OCI-M1 (cell line): ENCODE measurements around the gene PNO1.

Source experiments
- DNase-seq: peaks from one replicate; lab custom pipeline; 2025; lab: John Stamatoyannopoulos, UW

The PNO1 gene

GRCh38 chr2:68193787-68194372, 36.2 kb downstream of the PNO1 start:
- DNase-seq: no peak

- DNase-seq: peak; percentile 49
These were observed 37.4 kb downstream of the PNO1 start for GRCh38 chr2:68195096-68195495.

DNA sequence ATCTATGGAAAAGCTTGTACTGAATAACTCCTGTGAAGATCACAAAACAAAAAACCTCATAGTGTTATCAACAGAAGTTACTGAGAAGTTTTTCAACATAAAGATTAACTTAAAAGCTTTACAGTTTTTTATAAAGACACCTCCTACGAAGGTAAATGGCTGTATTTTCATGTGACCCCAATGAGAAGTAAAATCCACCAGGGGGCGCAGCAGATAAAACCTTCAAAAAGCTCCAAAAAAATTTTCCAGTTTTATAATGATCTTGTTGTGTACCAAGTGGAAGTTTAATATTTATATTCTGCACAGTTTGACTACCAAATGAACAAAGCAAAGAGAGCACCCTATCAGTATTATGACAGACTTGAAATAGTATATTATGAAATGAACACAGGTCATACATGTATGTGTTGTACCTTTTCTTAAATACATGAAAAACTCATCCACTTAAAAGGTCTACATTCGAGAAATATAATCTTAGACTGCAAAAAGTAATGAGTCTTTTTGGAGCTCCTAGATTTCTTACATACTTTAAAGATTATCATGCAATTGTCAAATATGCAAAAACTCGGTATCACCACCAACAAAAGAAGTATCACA, 38.5 kb downstream of the PNO1 start:
- peak; percentile 72 for DNase-seq

GRCh38 chr2:68200157-68200787, 42.6 kb downstream of the PNO1 start:
- DNase-seq: no peak

DNA sequence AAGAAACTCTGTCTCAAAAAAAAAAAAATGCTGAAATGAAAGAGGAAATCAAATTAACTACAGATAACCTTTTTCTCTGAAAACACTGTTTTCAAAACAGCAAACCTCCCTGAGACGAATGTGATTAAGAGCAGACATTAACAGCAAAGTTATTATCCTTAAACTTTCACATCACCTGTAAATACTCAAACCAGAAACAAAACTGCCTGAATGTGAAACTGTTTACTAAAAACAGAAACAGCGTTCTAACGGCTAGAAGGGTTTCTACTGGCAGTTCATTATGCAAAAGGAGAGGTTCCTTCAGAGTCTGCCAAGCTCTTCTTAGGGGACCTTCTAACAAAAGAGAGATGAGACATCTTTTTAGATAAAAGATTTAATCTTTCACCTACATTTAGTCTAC, 45.9 kb downstream of the PNO1 start:
- DNase-seq: no peak

DNA sequence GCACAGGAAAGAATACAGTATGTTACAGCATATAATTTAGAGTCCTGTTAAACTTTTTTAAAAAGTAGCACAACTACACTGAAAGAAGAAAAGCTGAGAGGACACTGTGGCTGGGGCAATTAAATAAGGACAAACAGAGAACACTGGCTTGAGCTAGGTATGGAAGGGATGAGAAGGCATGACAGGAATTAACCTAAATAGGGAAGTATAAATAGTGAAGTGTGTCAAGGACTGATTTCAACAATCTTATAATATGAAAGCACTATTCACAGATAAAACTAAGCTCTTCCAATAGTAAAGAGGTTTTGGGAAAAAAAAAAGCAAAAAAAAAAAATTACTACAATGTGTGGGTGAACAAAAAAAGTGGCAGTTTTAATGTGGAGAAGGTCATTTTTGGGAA, 49.1 kb downstream of the PNO1 start:
- DNase-seq: peak; percentile 48

DNA sequence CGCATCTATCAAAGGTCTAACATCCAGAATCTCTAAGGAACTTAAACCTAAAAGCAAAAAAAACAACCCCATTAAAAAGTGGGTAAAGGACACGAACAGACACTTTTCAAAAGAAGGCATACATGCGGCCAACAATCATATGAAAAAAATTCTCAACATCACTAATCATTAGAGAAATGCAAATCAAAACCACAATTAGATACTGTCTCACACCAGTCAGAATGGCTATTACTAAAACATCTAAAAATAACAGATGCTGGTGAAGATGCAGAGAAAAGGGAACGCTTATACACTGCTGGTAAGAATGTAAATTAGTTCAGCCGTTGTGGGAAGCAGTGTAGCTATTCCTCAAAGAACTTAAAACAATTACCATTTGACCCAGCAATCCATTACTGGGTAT, 56.7 kb downstream of the PNO1 start:
- no peak for DNase-seq

- DNase-seq: no peak
These were observed 59.0 kb downstream of the PNO1 start for GRCh38 chr2:68216454-68217310.

DNA sequence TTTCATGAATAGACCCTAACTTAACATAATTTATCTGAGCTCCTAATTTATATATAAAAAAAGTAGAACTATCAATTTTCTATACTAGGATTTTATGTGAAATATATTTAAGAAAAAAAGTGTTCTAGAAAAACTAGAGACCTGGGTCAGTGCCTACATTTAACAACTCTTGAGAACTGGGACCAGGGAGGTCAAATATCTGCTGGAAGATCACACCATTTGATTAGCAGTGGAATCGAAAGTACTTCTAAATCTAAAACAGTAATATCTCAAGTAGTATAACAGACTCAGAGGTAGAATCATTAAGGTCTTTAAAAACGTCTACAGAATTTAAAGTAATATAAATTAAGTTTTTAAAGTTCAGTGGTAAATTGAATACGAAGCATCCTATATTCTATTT, 60.0 kb downstream of the PNO1 start:
- DNase-seq: peak; percentile 43

DNA sequence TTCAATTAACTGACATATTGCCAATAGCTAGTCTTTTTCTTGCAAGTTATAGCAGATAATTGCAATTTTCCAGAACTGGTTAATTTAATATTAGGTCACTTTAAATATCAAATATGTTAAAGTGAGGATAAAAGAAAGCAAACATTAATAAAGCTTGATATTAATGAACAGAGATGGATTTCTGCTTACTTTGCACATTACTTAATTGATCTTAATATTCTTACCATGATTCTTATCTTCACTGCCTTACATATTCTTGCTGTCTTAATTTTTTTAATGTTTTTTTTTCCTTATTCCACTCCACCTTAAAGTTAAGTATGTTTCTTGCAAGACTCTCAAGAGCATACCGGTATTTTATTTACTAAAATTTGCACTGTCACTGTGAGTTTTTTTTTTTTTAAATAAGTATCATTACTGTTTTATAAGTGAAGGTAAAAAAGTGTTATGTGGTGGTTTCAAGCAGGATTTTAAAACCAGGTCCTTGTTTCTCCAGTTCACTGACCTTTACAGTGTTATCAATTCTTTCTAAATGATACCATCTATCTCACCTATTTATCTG, 60.7 kb downstream of the PNO1 start:
- no peak for DNase-seq

- DNase-seq: no peak
These were observed 64.6 kb downstream of the PNO1 start for GRCh38 chr2:68222287-68222686.

GRCh38 chr2:68223419-68223818, 65.7 kb downstream of the PNO1 start:
- no peak for DNase-seq

DNA sequence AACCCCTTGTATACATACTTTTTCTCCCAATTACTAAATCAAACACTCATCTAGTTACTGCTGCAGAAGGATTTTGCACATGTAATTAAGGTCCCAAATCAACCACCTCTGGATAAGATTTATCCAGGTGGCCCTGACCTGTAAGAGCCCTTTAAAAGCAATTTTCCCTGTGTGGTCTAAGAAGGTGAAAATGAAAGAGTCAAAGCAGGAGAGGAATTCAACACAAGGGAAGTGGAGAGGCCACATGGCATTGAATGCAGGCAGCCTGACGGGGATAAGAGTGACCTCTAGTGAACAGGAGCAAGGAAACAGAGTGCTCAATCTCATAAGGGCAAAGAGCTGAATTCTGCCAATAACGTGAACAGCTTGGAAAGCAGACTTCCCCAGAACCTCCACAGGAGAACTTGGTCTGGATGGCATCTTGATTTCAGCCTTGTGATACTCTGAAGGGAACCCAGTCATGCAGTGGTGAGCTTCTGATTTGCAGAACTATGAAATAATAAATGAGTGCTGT, 67.5 kb downstream of the PNO1 start:
- peak; percentile 80 for DNase-seq
